ENCODE measurements around the gene SLC37A1. TPM values are rescaled to one million over a fixed set of nuclear protein-coding genes. Genes with fewer than 3 reads are reported as not detected.

Gene SLC37A1
- total RNA-seq, 1 experiment from 2014 or later: 37.7 TPM

DNA sequence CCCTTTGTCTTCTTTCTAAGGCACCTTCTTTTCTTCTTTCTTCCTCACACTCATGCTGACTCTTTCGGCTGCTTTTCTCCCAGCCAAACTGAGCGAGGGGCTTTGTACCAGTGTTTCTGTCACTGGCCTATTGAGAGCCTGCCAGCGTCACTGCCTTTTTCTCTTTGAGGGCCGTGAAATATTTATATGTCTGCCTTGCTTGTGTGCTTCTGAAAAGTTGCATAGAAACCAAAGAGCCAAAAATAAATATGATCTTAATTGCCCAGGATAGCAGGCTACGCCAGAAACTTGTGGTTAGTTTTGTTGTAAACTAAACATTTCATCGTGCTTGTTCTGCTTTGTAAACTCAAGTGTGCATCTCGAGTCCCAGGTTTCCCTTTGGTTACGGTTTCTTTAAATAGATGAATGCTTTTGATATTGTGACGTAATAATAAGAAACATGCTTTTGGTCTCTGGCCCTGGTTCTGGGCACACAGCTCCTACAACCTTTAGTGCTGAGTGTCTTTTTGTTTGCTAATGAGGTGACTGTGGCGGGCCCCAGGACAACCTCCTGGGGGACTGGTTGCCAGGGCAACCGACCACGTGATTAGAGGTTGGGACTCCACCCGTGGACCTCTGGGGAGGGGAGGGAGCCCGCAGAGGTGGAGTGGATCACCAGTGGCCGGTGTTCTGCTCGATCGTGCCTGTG is 10.8 kb downstream of the SLC37A1 start:
- Mint-ChIP-seq H3K27me3 (ENCODE audit: low read depth) (no peaks in the 10 kb centered on the region), H3K27ac (peak overlapping the region in 2 of 3 experiments; percentile 76 to 94; a peak in 4 of 7 replicates), H3K4me3 (peak overlapping the region; percentile 55 to 81), H3K9me3 (no peaks in the 10 kb centered on the region), H3K36me3 (ENCODE audit: insufficient read depth in 1 of 3, low read depth in 3 of 3) (peaks cover 13 to 65% (median 36%) of the 10 kb centered on the region in 3 experiments; a peak in 6 of 7 replicates), H3K4me1 (peaks cover 53 to 57% of the 10 kb centered on the region in 2 experiments)
- Histone ChIP-seq H3K4ac (ENCODE audit: low read depth, low read length) (no peak overlapping the region), H3K79me1 (ENCODE audit: insufficient read depth, low read depth, low read length, poor library complexity, severe bottlenecking) (no peaks in the 10 kb centered on the region), H2AK5ac (ENCODE audit: insufficient read length, low read length) (no peak overlapping the region), H3K9me3 (ENCODE audit: control insufficient read depth, low read depth, low read length) (no peaks in the 10 kb centered on the region), H2AFZ (ENCODE audit: low read length) (no peak overlapping the region), H4K91ac (ENCODE audit: insufficient read length, low read depth, low read length) (no peak overlapping the region), H4K8ac (replicated peaks; ENCODE audit: insufficient read length, low read depth, low read length) (no peak overlapping the region), H3K79me2 (ENCODE audit: insufficient read depth, low read length) (no peaks in the 10 kb centered on the region), H3K14ac (ENCODE audit: insufficient read depth, low read length) (no peak overlapping the region), H3K23ac (ENCODE audit: insufficient read length, low read depth, low read length) (no peak overlapping the region), H2BK20ac (ENCODE audit: low read depth, low read length, poor library complexity, severe bottlenecking) (no peak overlapping the region), H3K27me3 (ENCODE audit: insufficient read depth, low read length) (no peaks in the 10 kb centered on the region), H4K20me1 (ENCODE audit: control insufficient read depth, insufficient read depth, insufficient read length) (no peaks in the 10 kb centered on the region), H3K27ac (ENCODE audit: insufficient read length, low read depth, low read length) (no peak overlapping the region), H3T11ph (ENCODE audit: low read length) (no peak overlapping the region), H3K4me1 (ENCODE audit: insufficient read depth, low read length) (peaks cover 4% of the 10 kb centered on the region; the same call in 1 of the 2 replicates), H4K5ac (ENCODE audit: insufficient read length, low read depth, low read length) (no peak overlapping the region), H3K9ac (ENCODE audit: extremely low read depth, insufficient read length, low read length) (no peak overlapping the region), H2BK120ac (ENCODE audit: low read depth, low read length, poor library complexity, severe bottlenecking) (no peak overlapping the region), H2BK15ac (ENCODE audit: low read depth, low read length) (no peak overlapping the region), H2BK12ac (ENCODE audit: insufficient read length, low read depth, low read length) (no peak overlapping the region), H3K23me2 (ENCODE audit: insufficient read length, low read depth, low read length, poor library complexity, severe bottlenecking) (no peaks in the 10 kb centered on the region), H2BK5ac (ENCODE audit: insufficient read length, low read length) (no peak overlapping the region), H3K56ac (ENCODE audit: insufficient read length, low read depth, low read length) (no peak overlapping the region), H3K18ac (ENCODE audit: insufficient read length, low read depth, low read length) (peak overlapping the region; percentile 33), H3K4me2 (ENCODE audit: insufficient read depth, insufficient read length, low read length) (peak overlapping the region; percentile 52)
- TF ChIP-seq, protein P1, sequence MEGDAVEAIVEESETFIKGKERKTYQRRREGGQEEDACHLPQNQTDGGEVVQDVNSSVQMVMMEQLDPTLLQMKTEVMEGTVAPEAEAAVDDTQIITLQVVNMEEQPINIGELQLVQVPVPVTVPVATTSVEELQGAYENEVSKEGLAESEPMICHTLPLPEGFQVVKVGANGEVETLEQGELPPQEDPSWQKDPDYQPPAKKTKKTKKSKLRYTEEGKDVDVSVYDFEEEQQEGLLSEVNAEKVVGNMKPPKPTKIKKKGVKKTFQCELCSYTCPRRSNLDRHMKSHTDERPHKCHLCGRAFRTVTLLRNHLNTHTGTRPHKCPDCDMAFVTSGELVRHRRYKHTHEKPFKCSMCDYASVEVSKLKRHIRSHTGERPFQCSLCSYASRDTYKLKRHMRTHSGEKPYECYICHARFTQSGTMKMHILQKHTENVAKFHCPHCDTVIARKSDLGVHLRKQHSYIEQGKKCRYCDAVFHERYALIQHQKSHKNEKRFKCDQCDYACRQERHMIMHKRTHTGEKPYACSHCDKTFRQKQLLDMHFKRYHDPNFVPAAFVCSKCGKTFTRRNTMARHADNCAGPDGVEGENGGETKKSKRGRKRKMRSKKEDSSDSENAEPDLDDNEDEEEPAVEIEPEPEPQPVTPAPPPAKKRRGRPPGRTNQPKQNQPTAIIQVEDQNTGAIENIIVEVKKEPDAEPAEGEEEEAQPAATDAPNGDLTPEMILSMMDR (conservative IDR thresholded peaks at IDR 0.05): no peak
- no CpG with 5 or more reads among the region's 17 CpGs for WGBS (ENCODE audit: extremely low coverage, insufficient read length, low lambda C conversion rate)
- DNase-seq: peak; percentile 61
